ENCODE measurements around the gene RCCD1.

Gene RCCD1

DNA sequence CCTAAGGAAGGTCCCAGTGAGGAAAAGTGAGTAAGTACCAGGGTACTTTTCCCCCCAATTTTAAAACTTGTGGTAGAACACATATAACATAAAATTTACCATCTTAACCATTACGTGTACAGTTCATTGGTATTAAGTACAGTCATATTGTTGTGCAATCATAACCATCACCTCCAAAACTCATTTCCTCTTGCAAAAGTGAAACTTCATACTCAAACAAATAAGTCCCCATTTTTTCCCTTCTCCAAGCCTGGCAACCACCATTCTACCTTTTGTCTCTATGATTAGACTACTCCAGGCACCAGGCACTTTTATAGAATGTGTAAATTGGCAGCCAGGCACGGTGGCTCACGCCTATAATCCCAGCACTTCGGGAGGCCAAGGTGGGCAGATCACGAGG, 27.5 kb downstream of the RCCD1 start:
- H2AFZ ChIP-seq (ENCODE audit: low read length) = no peak overlapping the region
- H4K20me1 ChIP-seq (ENCODE audit: insufficient read depth, low read length, poor library complexity, severe bottlenecking) = peaks cover 23% of the 10 kb centered on the region
- H3F3A ChIP-seq (ENCODE audit: low read depth) = no peaks in the 10 kb centered on the region
- no peaks in the 10 kb centered on the region for H3K9me2 ChIP-seq (replicated peaks; ENCODE audit: low read depth, low read length)
- H3K9ac ChIP-seq (ENCODE audit: low read depth, low read length, poor library complexity, severe bottlenecking) = no peak overlapping the region
- H3K4me2 ChIP-seq (ENCODE audit: low read depth, low read length, poor library complexity, severe bottlenecking) = no peak overlapping the region
- H3K36me3 ChIP-seq (ENCODE audit: insufficient read depth, low read length) = peaks cover 76% of the 10 kb centered on the region
- peaks cover 8% of the 10 kb centered on the region for H3K4me1 ChIP-seq (ENCODE audit: insufficient read depth, low read length, poor library complexity, severe bottlenecking)
- H3K79me2 ChIP-seq (ENCODE audit: insufficient read depth, low read length) = peaks cover 46% of the 10 kb centered on the region
- H3K9me3 ChIP-seq (ENCODE audit: insufficient read depth, low read depth, low read length) = no peaks in the 10 kb centered on the region
- H3K27me3 ChIP-seq (ENCODE audit: insufficient read depth, low read length, poor library complexity, severe bottlenecking) = no peaks in the 10 kb centered on the region
- TF ChIP-seq EZH2phosphoT487 (IDR thresholded peaks at IDR 0.05; ENCODE audit: borderline replicate concordance) (no peak), CTCF (conservative IDR thresholded peaks at IDR 0.05; ENCODE audit: low read length) (no peak)
- no peak overlapping the region for H3K4me3 ChIP-seq (ENCODE audit: low read length, poor library complexity, severe bottlenecking)

DNA sequence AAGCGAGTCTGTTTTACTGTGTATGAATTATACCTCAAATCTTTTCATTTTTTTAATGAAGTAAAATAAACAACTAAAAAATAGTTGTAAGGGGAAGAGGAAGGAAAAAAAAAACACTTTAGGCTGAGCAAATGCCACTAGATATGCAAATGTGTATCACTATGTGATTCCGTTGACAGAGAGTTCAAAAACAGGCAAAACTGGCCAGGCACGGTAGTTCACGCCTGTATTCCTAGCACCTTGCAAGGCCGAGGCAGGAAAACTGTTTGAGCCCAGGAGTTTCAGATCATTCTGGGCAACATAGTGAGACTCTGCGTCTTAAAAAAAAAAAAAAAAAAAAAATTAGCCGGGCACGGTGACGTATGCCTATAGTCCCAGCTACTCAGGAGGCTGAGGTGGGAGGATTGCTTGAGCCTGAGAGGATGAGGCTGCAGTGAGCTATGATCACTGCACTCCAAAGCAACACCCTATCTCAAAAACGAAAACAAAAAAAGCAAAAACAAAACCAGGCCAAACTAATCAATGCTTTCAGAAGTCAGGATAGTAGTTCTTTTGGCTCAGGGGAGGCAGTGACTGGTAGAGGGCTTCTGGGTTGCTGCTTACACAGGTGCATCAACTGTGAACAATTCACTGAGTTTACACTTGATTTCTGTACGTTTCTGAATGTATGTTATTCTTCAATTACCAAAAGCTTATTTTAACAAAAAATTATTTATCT, 32.3 kb downstream of the RCCD1 start:
- Histone ChIP-seq H3K4me1 (ENCODE audit: insufficient read depth, low read length, poor library complexity, severe bottlenecking) (peaks cover 41% of the 10 kb centered on the region), H3K4me2 (ENCODE audit: low read depth, low read length, poor library complexity, severe bottlenecking) (peak overlapping the region; percentile 85), H4K20me1 (ENCODE audit: insufficient read depth, low read length, poor library complexity, severe bottlenecking) (peaks cover 51% of the 10 kb centered on the region), H2AFZ (ENCODE audit: low read length) (no peak overlapping the region), H3K9me2 (replicated peaks; ENCODE audit: low read depth, low read length) (no peaks in the 10 kb centered on the region), H3F3A (ENCODE audit: low read depth) (no peaks in the 10 kb centered on the region), H3K79me2 (ENCODE audit: insufficient read depth, low read length) (peaks cover 93% of the 10 kb centered on the region), H3K36me3 (ENCODE audit: insufficient read depth, low read length) (peaks cover 31% of the 10 kb centered on the region), H3K4me3 (ENCODE audit: low read length, poor library complexity, severe bottlenecking) (peak overlapping the region; percentile 67), H3K27me3 (ENCODE audit: insufficient read depth, low read length, poor library complexity, severe bottlenecking) (no peaks in the 10 kb centered on the region), H3K9me3 (ENCODE audit: insufficient read depth, low read depth, low read length) (no peaks in the 10 kb centered on the region), H3K9ac (ENCODE audit: low read depth, low read length, poor library complexity, severe bottlenecking) (peak overlapping the region; percentile 32)
- no peak for TF ChIP-seq CTCF (conservative IDR thresholded peaks at IDR 0.05; ENCODE audit: low read length)
- no peak for TF ChIP-seq EZH2phosphoT487 (IDR thresholded peaks at IDR 0.05; ENCODE audit: borderline replicate concordance)

GRCh38 chr15:90987561-90988141, 33.0 kb downstream of the RCCD1 start:
- no peak overlapping the region for H2AFZ ChIP-seq (ENCODE audit: low read length)
- peaks cover 56% of the 10 kb centered on the region for H4K20me1 ChIP-seq (ENCODE audit: insufficient read depth, low read length, poor library complexity, severe bottlenecking)
- TF ChIP-seq CTCF (conservative IDR thresholded peaks at IDR 0.05; ENCODE audit: low read length) = no peak
- TF ChIP-seq EZH2phosphoT487 (IDR thresholded peaks at IDR 0.05; ENCODE audit: borderline replicate concordance) = no peak
- H3K4me2 ChIP-seq (ENCODE audit: low read depth, low read length, poor library complexity, severe bottlenecking) = peak overlapping the region; percentile 85
- H3K4me1 ChIP-seq (ENCODE audit: insufficient read depth, low read length, poor library complexity, severe bottlenecking) = peaks cover 46% of the 10 kb centered on the region
- H3K79me2 ChIP-seq (ENCODE audit: insufficient read depth, low read length) = peaks cover 99% of the 10 kb centered on the region
- peaks cover 24% of the 10 kb centered on the region for H3K36me3 ChIP-seq (ENCODE audit: insufficient read depth, low read length)
- no peaks in the 10 kb centered on the region for H3K27me3 ChIP-seq (ENCODE audit: insufficient read depth, low read length, poor library complexity, severe bottlenecking)
- H3K9me3 ChIP-seq (ENCODE audit: insufficient read depth, low read depth, low read length) = no peaks in the 10 kb centered on the region
- no peaks in the 10 kb centered on the region for H3F3A ChIP-seq (ENCODE audit: low read depth)
- no peaks in the 10 kb centered on the region for H3K9me2 ChIP-seq (replicated peaks; ENCODE audit: low read depth, low read length)
- H3K9ac ChIP-seq (ENCODE audit: low read depth, low read length, poor library complexity, severe bottlenecking) = peak overlapping the region; percentile 32
- peak overlapping the region; percentile 67 for H3K4me3 ChIP-seq (ENCODE audit: low read length, poor library complexity, severe bottlenecking)

Measured in Loucy (cell line).